OCI-LY3 (cell line): Measurements from ENCODE around the gene PRRC2A.

Source experiments
- EZH2phosphoT487 ChIP-seq: fragments of 200-600 bp; shearing (Covaris generic); IDR thresholded peaks from 2 replicates; pipeline ENCODE4 v1.6.1; 2018; ENCODE audit warnings: antibody characterized with exemption, mixed run types, low read depth
- TF ChIP-seq, protein P1 (sequence below): fragments of 200-600, 300-600 bp; sonication (generic); IDR thresholded peaks from 2 replicates; pipeline ENCODE4 v1.5.1; 2014; ENCODE audit warnings: antibody characterized with exemption, low read length, low read depth

DNA sequence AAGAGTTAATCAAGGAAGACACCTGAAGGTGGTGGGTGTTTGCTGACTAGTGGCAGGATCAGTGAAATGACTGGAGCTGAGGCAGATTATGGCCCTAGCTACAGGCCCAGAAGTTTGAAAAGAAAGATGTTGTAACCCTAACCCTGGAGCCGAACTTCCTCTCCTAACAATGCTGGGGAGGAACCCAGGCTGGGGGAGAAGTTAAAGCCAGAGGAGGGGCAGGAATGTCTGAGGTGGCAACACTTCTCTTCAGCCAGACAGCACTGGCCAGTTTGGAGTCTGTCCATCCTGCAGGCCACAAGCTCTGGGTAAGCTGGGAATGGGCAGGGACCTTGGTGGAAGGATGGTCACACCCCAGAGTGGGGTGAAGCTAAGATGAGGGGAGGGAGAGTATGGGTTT is 34.5 kb upstream of the PRRC2A start, which contains the start of gene LST1:
- TF ChIP-seq, protein P1, sequence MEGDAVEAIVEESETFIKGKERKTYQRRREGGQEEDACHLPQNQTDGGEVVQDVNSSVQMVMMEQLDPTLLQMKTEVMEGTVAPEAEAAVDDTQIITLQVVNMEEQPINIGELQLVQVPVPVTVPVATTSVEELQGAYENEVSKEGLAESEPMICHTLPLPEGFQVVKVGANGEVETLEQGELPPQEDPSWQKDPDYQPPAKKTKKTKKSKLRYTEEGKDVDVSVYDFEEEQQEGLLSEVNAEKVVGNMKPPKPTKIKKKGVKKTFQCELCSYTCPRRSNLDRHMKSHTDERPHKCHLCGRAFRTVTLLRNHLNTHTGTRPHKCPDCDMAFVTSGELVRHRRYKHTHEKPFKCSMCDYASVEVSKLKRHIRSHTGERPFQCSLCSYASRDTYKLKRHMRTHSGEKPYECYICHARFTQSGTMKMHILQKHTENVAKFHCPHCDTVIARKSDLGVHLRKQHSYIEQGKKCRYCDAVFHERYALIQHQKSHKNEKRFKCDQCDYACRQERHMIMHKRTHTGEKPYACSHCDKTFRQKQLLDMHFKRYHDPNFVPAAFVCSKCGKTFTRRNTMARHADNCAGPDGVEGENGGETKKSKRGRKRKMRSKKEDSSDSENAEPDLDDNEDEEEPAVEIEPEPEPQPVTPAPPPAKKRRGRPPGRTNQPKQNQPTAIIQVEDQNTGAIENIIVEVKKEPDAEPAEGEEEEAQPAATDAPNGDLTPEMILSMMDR: no peak
- TF ChIP-seq EZH2phosphoT487: no peak
